ENCODE results near the gene MXRA7.
"Not testable (repeated sequence)": the region's sequence is repeated elsewhere in the genome, so short reads cannot be mapped to it uniquely, and the experiment has no call there.

MXRA7 gene

DNA sequence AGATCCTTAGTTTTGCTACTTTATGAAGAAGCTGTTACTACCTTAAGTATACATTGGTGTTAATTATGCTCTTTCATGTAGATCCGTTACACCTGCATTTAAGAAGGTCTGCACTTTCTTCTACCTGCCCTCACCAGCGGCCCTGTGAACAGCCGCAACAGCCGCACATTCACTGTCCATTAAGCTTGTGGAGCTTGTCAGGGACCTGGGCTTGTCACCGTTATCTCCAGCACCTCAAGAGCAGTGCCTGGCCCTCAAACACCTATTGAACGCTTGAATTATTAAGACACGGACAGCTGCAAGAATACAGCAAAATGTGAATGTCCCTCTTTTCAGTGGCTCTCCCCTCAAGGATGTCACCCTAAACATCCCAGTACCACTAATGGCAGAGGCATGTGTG lies 3.0 kb upstream of the MXRA7 start:
- H3K36me3 ChIP-seq (ENCODE audit: control insufficient read depth in 1 of 2, insufficient read depth in 2 of 2, low read length in 2 of 2) = peaks cover 36 to 55% of the 10 kb centered on the region in 2 donors
- H3K4me1 ChIP-seq (ENCODE audit: control insufficient read depth in 1 of 2, insufficient read depth in 2 of 2, low read length in 2 of 2) = peaks cover 4 to 40% of the 10 kb centered on the region in 2 donors
- no peaks in the 10 kb centered on the region for H3K9me3 ChIP-seq (ENCODE audit: control insufficient read depth in 1 of 2, low read length in 2 of 2)
- H3K4me3 ChIP-seq (ENCODE audit: low read depth in 1 of 2, low read length in 2 of 2) = no peak overlapping the region
- H3K27ac ChIP-seq (ENCODE audit: low read length) = no peak overlapping the region
- no peaks in the 10 kb centered on the region for H3K27me3 ChIP-seq (ENCODE audit: low read depth, low read length)

DNA sequence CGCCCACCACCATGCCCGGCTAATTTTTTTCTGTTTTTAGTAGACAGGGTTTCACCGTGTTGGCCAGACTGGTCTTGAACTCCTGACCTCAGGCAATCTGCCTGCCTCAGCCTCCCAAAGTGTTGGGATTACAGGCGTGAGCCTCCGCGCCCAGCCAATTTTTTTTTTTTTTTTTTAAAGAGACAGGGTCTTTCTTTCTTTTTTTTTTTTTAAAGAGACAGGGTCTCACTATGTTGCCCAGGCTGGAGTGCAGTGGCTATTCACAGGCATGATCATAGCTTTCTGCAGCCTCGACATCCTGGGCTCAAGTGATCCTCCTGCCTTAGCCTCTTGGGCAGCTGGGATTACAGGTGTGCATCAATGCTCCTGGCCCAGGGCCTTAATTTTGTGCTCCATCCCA lies 1.6 kb upstream of the MXRA7 start:
- H3K27ac ChIP-seq (ENCODE audit: low read length) = not testable (repeated sequence)

DNA sequence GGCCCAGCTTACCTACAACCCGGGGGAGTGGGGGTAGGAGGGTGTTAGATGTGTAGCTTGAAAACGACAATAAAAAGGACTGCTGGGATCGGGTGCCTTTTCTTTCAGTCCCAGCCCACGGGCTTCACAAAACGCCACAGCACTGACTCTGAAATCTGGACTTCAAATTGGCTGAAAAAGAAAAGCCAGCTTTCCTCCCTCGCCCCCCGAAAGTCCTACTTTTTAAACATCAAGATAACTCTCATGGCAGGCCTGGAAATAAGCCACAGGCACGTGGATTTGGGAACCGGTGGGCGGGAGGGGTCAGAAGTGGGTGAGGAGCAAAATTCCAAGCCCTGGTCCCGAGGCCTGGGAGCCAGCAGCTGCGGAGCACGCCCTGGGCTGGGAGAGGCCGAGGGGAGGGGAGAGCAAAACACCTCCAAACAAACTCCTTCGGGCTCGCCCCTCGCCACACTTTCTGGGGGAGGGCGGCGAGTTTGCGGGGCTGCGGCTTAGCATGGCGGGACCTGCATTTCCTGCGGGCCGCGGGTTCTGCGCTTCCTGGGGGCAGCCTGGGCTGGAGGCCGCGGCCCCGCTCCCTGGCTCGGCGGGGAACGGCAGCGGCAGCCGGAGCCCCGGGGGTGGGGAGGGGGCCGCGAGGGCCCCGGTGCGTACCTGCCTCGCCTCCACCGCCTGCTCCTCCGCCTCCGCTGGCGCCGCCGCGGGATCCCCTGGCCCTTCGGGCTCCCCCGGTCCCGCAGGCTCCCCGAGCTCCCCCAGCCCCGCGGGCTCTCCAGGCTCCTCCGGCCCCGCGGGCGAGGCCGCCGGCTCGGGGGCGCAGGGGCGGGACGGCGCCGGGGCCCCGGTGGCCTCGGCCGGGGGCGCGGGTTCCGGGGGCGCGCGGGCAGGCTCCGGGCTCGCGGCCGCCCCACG lies 558 bp downstream of the MXRA7 start:
- Histone ChIP-seq H3K27ac (ENCODE audit: low read length) (peak overlapping the region; percentile 95), H3K4me3 (ENCODE audit: low read depth in 1 of 2, low read length in 2 of 2) (peak overlapping the region; percentile 67 to 72), H3K36me3 (ENCODE audit: control insufficient read depth in 1 of 2, insufficient read depth in 2 of 2, low read length in 2 of 2) (peaks cover 18 to 19% of the 10 kb centered on the region in 2 donors), H3K4me1 (ENCODE audit: control insufficient read depth in 1 of 2, insufficient read depth in 2 of 2, low read length in 2 of 2) (peaks cover 13 to 44% of the 10 kb centered on the region in 2 donors)
- H3K27me3 ChIP-seq (ENCODE audit: low read depth, low read length); H3K9me3 ChIP-seq (ENCODE audit: control insufficient read depth in 1 of 2, low read length in 2 of 2): not testable (repeated sequence)

More for the DNA sequence above, 1.6 kb upstream of the MXRA7 start:
- H3K27me3 ChIP-seq (ENCODE audit: low read depth, low read length); H3K4me3 ChIP-seq (ENCODE audit: low read depth in 1 of 2, low read length in 2 of 2); H3K9me3 ChIP-seq (ENCODE audit: control insufficient read depth in 1 of 2, low read length in 2 of 2): not testable (repeated sequence)
- Histone ChIP-seq H3K36me3 (ENCODE audit: control insufficient read depth in 1 of 2, insufficient read depth in 2 of 2, low read length in 2 of 2) (peaks cover 27 to 40% of the 10 kb centered on the region in 2 donors), H3K4me1 (ENCODE audit: control insufficient read depth in 1 of 2, insufficient read depth in 2 of 2, low read length in 2 of 2) (peaks cover 10 to 54% of the 10 kb centered on the region in 2 donors)

DNA sequence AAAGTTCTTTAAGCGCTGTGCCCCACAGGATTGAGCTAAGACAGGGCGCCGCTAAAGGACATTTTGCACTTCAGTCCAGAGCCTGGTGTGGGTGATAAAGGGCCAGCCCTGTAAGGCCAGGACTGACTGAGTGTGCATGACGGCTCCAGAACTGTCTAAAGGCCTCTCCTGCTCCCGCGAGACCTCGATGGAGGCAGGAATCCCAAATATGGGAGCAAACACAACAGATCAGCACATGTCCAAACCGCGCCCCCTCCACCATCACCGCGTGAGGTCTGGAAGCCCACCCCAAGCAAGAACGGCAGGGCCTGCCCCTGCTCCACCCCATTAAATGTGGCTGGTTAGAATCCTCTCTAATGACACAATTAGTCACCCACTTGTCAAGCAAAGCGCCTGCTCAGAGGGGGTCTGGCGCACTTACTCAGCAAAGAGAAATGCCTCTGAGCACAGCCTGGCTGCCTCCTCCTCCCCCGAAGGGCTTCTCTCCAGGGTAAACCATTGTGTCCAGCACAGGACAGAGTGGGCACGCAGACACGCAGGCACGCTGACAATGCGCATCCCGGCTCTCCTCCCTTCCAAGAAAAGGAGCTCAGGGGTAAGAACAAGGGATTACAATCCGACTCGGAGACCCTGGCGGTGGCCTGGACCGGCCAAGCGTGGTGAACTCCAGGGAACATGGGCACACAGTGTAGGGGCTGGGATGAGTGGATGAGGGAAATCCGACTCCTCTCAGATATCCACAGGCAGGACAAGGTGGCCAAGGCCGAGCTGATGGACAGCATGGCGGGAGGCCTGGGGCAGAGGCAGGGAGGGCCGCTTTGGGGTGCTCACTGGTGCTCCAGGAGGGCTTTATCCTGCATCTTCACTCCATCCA lies 1.5 kb downstream of the MXRA7 start:
- H3K27ac ChIP-seq (ENCODE audit: low read length) = peak overlapping the region; percentile 95
- H3K36me3 ChIP-seq (ENCODE audit: control insufficient read depth in 1 of 2, insufficient read depth in 2 of 2, low read length in 2 of 2) = peaks cover 16 to 17% of the 10 kb centered on the region in 2 donors
- H3K4me1 ChIP-seq (ENCODE audit: control insufficient read depth in 1 of 2, insufficient read depth in 2 of 2, low read length in 2 of 2) = peaks cover 13 to 43% of the 10 kb centered on the region in 2 donors
- no peaks in the 10 kb centered on the region for H3K27me3 ChIP-seq (ENCODE audit: low read depth, low read length)
- H3K9me3 ChIP-seq (ENCODE audit: control insufficient read depth in 1 of 2, low read length in 2 of 2) = no peaks in the 10 kb centered on the region
- H3K4me3 ChIP-seq (ENCODE audit: low read depth in 1 of 2, low read length in 2 of 2) = peak overlapping the region; percentile 67 to 72

DNA sequence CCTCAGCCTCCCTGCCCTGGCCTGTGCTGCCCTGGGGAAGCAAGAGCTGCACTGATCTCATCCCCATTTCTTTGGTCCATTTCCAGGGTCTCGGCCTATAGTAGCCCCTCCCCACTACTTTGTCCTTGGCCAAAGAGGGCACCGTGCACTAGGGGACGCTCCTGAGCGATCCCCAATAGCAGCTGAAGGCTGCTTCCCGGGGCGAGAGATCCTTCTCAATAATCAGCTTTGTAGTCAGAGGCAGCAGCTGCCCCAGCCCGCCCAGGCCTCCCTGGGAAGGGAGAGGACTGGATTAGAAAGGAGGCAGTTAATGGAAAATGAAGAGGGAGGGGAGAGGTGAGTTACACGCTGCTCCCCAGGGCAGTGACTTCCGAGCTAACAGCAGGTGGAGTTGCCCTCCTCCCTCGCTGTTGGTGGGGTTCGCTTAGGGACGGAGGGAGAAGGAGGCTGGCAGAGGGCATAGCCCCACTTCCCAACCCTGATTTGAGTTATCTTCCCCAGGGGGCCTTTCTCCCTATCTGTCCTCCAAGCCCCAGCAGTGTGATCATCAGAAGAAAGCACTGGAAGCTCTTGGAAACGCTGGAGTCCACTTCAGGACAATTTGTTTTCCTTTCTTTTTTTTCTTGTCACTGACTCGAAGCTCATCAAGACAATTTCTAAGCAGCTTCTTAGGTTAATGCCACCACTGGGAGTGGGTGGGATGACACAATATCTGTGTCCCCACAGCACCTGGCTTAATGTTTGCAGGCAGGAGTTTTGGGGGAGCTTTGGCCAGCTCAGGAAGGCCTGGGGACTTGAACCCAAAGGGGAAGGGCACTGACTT lies 2.6 kb downstream of the MXRA7 start:
- Histone ChIP-seq H3K4me3 (ENCODE audit: low read depth in 1 of 2, low read length in 2 of 2) (peak overlapping the region in 1 of 2 donors; percentile 72), H3K27me3 (ENCODE audit: low read depth, low read length) (no peaks in the 10 kb centered on the region), H3K4me1 (ENCODE audit: control insufficient read depth in 1 of 2, insufficient read depth in 2 of 2, low read length in 2 of 2) (peaks cover 13 to 45% of the 10 kb centered on the region in 2 donors), H3K27ac (ENCODE audit: low read length) (peak overlapping the region; percentile 95), H3K36me3 (ENCODE audit: control insufficient read depth in 1 of 2, insufficient read depth in 2 of 2, low read length in 2 of 2) (peaks cover 5 to 6% of the 10 kb centered on the region in 2 donors), H3K9me3 (ENCODE audit: control insufficient read depth in 1 of 2, low read length in 2 of 2) (no peaks in the 10 kb centered on the region)

DNA sequence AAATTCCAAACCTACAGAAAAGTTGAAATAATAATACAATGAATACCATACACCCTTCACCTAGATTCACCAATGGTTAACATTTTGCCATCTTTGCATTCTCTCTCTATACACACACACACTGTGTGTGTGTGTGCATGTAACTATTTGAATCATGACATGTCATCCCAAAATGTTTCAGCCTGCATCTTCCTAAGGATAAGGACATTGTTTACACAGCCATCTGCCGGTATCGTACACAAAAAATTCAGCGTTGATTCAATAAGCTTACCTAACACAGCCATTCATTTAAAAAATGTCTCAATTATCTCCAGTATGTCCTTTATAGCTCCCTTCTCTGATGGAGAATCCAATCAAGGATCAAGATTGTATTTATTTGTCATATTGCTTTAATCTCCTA lies 3.9 kb downstream of the MXRA7 start:
- peaks cover 13 to 50% of the 10 kb centered on the region in 2 donors for H3K4me1 ChIP-seq (ENCODE audit: control insufficient read depth in 1 of 2, insufficient read depth in 2 of 2, low read length in 2 of 2)
- H3K9me3 ChIP-seq (ENCODE audit: control insufficient read depth in 1 of 2, low read length in 2 of 2) = no peaks in the 10 kb centered on the region
- no peaks in the 10 kb centered on the region for H3K36me3 ChIP-seq (ENCODE audit: control insufficient read depth in 1 of 2, insufficient read depth in 2 of 2, low read length in 2 of 2)
- H3K4me3 ChIP-seq (ENCODE audit: low read depth in 1 of 2, low read length in 2 of 2) = no peak overlapping the region
- no peak overlapping the region for H3K27ac ChIP-seq (ENCODE audit: low read length)
- no peaks in the 10 kb centered on the region for H3K27me3 ChIP-seq (ENCODE audit: low read depth, low read length)

DNA sequence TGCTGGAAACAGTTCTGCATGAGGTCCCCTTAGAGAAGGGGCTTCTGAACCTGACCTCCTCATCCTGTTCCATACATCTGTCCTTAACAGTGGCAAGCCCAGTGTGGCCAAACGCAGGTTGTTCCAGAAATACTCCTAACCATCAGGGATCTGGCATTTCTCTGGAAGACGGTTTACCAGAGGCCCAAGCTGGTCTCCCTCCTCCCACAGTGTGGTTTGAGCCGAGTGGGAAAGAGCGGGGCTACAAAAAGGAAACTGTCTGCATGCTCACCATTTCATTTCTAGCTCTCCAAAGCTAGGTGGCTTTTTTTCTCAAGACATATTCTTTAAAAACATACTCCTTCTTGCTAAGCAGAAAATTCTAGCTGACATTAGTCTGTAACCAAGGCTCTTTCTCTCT lies 6.0 kb downstream of the MXRA7 start:
- peak overlapping the region; percentile 10 for H3K27ac ChIP-seq (ENCODE audit: low read length)
- no peaks in the 10 kb centered on the region for H3K36me3 ChIP-seq (ENCODE audit: control insufficient read depth in 1 of 2, insufficient read depth in 2 of 2, low read length in 2 of 2)
- H3K9me3 ChIP-seq (ENCODE audit: control insufficient read depth in 1 of 2, low read length in 2 of 2) = no peaks in the 10 kb centered on the region
- peaks cover 9 to 55% of the 10 kb centered on the region in 2 donors for H3K4me1 ChIP-seq (ENCODE audit: control insufficient read depth in 1 of 2, insufficient read depth in 2 of 2, low read length in 2 of 2)
- no peak overlapping the region for H3K4me3 ChIP-seq (ENCODE audit: low read depth in 1 of 2, low read length in 2 of 2)
- no peaks in the 10 kb centered on the region for H3K27me3 ChIP-seq (ENCODE audit: low read depth, low read length)

DNA sequence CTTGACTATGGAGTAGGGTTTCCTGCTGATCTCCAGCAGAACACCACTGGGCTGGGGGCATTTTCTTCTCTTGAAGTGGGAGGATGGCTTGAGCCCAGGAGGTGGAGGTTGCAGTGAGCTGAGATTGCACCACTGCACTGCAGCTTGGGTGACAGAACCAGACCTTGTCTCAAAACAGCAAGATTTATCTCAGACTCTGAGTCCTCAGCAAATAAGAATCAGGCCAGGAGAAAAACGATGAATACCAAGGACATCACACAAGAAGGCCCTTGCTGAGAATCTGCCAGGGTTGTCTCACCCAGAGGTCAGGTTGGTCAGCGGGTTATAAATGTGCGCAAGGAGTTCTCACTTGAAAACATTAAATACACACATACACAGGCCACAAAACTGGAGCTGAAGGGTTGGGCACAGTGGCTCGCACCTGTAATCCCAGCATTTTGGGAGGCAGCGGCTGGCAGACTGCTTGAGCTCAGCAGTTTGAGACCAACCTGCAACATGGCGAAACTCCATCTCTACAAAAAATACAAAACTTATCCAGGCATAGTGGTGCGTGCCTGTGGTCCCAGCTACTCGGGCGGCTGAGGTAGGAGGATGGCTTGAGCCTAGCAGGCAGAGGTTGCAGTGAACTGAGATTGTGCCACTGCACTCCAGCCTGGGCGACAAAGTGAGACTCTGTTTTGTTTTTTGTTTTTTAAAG lies 7.7 kb downstream of the MXRA7 start:
- Histone ChIP-seq H3K9me3 (ENCODE audit: control insufficient read depth in 1 of 2, low read length in 2 of 2) (no peaks in the 10 kb centered on the region), H3K4me3 (ENCODE audit: low read depth in 1 of 2, low read length in 2 of 2) (no peak overlapping the region), H3K27me3 (ENCODE audit: low read depth, low read length) (no peaks in the 10 kb centered on the region), H3K36me3 (ENCODE audit: control insufficient read depth in 1 of 2, insufficient read depth in 2 of 2, low read length in 2 of 2) (no peaks in the 10 kb centered on the region), H3K4me1 (ENCODE audit: control insufficient read depth in 1 of 2, insufficient read depth in 2 of 2, low read length in 2 of 2) (peaks cover 9 to 61% of the 10 kb centered on the region in 2 donors), H3K27ac (ENCODE audit: low read length) (no peak overlapping the region)

DNA sequence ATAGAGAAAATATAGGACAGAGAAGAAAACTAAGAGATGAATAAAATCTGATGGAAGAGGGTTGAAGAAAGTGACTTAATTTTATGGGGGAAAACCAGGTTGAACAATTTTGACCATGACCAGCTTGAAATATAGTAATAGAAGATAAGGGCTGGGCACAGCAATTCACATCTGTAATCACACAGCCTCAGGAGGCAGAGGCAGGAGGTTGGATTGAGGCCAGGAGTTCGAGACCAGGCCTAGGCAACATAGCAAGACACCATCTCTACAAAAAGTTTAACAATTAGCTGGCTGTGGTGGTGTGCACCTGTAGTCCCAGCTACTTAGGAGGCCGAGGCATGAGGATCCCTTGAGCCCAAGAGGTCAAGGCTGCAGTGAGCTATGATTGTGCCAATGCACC lies 8.7 kb downstream of the MXRA7 start:
- H3K27ac ChIP-seq (ENCODE audit: low read length) = peak overlapping the region; percentile 91
- H3K27me3 ChIP-seq (ENCODE audit: low read depth, low read length) = no peaks in the 10 kb centered on the region
- H3K4me3 ChIP-seq (ENCODE audit: low read depth in 1 of 2, low read length in 2 of 2) = no peak overlapping the region
- H3K9me3 ChIP-seq (ENCODE audit: control insufficient read depth in 1 of 2, low read length in 2 of 2) = no peaks in the 10 kb centered on the region
- H3K36me3 ChIP-seq (ENCODE audit: control insufficient read depth in 1 of 2, insufficient read depth in 2 of 2, low read length in 2 of 2) = no peaks in the 10 kb centered on the region
- peaks cover 4 to 62% of the 10 kb centered on the region in 2 donors for H3K4me1 ChIP-seq (ENCODE audit: control insufficient read depth in 1 of 2, insufficient read depth in 2 of 2, low read length in 2 of 2)

DNA sequence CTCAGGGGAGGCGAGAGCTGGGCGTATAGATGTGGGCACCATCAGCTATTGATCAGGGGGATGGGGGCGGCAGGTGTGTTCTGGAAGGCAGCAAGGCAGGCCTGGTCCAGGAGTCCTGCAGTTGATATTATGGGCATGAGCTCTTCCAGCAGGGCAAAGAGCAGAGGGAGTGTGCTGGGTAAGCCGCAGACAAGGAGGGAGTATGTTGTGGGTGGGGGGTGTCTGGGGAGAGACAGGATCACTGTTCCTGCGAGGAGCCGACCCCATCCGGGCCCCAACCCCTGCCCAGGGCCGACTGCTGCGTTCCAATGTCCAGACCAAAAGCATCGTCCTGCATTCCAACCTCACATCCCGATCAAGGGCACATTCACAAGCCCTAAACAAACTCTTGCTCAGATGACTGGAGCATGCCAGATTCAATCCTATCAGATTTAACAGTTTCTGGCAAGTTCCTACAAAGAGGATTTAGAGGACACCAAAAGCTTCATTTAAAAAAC lies 9.2 kb downstream of the MXRA7 start:
- H3K4me3 ChIP-seq (ENCODE audit: low read depth in 1 of 2, low read length in 2 of 2) = peak overlapping the region in 1 of 2 donors; percentile 55
- H3K9me3 ChIP-seq (ENCODE audit: control insufficient read depth in 1 of 2, low read length in 2 of 2) = no peaks in the 10 kb centered on the region
- peak overlapping the region; percentile 91 for H3K27ac ChIP-seq (ENCODE audit: low read length)
- peaks cover under 1 to 62% of the 10 kb centered on the region in 2 donors for H3K4me1 ChIP-seq (ENCODE audit: control insufficient read depth in 1 of 2, insufficient read depth in 2 of 2, low read length in 2 of 2)
- H3K27me3 ChIP-seq (ENCODE audit: low read depth, low read length) = no peaks in the 10 kb centered on the region
- no peaks in the 10 kb centered on the region for H3K36me3 ChIP-seq (ENCODE audit: control insufficient read depth in 1 of 2, insufficient read depth in 2 of 2, low read length in 2 of 2)

All from muscle layer of duodenum (tissue), 2 donors.